Measurements from ENCODE around the gene ARHGEF5.
"Not testable (repeated sequence)": the region's sequence is repeated elsewhere in the genome, so short reads cannot be mapped to it uniquely, and the experiment has no call there.

Gene ARHGEF5

DNA sequence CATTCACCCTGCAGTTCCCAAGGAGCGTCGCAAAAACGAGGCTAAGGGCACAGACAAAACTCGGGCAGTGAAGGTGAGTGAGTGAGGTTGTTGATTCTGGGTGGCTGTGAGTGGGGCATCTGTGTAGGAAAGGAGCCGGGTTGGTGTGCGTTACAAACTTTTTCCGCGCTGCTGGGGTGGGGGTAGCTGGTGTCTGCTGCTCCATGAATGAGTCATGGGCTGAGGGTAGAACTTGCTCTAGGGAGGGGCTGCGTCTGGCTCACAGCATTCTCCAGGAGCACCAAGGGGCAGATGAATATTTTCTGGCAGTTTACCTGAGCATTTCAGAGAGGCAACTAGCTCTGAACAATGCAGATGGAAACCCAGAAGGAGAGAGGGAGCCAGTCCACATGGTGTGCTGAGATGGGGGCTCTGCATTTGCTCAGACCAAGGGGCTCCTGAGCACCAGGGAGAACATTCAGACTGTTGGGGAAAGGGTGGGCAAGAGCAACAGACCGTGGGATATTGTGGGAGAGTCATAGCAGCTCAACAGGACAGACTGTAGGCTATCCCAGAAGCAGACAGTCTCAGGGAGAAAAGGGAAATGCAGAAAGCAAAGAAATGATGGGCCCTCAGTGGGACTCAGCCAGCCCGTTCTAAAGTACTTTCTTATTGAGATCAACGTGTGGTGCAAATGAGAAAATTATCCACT is 29.5 kb downstream of the ARHGEF5 start:
- DNase-seq, result no peak

DNA sequence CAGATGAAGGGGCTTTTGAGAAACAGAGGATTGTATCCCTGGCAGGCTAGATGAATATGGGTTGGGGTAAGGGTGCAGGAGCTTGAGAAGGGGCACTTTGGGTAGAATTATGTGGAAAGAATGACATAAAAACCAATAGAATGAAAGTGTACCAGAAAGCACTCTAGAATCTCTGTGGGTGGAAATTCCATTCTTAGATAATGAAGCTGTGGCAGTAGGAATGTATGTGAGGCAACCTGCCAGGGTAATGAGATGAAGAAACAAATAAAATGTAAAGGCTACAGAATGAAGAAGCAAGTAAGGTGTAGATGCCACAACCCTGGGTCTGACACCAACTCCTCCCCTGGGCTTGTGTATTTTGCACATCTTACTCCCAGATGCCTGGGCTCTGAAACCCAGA is 31.5 kb downstream of the ARHGEF5 start:
- no peak for DNase-seq

DNA sequence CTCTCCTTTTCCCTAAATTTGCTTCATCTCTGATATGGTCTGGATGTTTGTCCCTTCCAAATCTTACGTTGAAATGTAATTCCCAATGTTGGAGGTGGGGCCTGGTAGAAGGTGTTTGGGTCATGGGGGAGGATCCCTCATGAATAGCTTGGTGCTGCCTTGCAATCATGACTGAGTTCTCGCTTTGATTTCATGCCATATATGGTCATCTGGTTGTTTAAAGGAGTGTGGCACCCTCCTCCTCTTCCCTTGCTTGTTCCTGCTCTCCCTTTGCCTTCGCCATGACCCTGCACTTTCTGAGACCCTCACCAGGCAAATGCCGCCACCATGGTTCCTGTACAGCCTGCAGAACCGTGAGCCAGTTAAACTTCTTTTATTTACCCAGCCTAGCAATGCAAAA is 33.7 kb downstream of the ARHGEF5 start:
- DNase-seq, result no peak

DNA sequence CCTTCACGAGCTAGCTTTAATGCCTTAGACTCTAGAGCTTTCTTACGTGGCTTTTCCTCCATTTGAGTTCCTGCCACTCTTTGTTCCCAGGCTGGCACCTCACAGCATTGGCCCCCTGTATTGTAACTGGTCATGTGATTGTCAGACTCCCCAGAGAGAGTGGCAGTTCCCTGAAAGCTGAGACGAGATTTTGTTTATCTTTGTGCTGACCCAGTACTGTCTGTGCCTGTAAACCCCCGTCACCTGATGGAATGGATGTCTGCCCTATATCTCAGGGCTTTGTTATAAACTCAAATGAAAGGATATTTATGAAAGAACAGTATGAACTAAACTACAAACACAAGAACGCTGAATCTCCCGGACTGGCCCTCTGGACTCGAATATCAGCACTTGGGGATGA is 35.3 kb downstream of the ARHGEF5 start:
- DNase-seq, result no peak

DNA sequence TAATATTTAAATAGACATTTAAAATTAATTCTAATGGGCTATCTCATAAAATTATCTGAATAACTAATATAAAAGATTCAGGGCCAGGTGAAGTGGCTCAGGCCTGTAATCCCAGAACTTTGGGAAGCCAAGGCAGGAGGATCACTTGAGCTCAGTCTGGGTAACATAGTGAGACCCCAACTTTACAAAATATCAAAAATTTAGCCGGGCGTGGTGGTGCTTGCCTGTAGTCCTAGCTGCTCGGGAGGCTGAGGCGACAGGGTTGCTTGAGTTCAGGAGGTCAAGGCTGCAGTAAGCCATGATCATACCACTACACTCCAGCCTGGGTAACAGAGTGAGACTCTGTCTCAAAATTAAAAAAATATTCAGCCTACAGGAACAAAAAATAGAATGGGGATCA is 35.8 kb downstream of the ARHGEF5 start:
- DNase-seq, result no peak

DNA sequence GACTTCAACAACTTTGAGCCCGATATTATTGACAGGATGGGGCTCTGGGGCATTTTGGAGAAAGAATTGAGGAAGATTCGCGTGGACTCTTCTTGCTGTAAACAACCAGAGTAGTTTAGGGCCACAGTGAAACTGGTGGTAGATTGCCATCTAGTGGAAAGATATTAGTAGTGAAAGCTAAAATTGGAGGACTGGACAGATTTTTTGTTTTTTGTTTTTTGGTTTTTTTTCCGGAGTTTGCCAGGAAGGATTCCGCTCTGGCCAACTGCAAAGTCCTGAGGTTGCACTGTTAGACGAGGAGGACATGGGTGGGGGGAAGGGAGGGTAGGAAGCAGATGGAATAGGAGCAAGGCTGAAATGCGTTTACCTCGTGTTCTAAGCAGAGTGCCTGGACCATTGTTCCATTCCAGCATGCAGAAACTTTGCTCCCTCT is 36.6 kb downstream of the ARHGEF5 start:
- DNase-seq, result peak; percentile 4

DNA sequence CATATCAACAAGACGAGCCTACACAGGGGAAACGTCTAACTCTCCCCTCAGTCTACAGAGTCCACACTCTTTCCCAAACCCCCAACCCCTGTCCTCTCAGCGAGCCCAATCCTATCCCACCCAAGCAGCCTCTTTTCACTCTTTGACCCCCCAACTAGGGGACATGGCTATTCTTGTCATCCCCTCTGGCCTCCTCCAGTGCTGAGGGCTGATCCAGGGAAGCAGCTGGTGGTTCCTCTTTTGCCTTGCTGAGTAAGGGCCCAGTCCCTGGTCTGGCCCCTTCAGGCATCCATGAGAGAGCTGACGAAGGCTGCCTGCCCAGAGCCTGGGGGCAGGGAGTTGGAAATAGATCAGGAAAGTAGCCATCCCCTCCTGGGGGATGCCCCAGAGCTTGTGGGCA is 41.9 kb downstream of the ARHGEF5 start:
- DNase-seq, result no peak

DNA sequence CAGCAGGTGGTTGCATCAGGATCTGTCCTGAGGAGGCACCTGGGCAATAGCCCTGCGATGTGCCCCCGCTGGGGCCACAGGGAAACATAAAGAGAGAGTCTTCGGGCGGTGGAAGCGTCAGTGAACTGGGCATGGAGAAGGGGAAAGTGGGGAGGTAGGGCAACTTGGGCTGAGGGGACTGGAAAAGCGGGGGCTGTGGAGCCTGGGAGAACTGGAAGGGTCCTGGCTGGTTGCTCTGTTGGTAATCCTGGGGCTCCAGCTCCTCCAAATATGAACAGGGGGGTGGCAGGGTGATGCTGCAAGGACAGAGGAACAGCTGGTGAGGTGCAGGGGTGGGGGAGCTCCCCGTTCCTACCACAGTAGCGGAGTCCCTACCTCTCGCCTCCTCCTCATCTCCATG is 43.1 kb downstream of the ARHGEF5 start:
- no peak for DNase-seq

DNA sequence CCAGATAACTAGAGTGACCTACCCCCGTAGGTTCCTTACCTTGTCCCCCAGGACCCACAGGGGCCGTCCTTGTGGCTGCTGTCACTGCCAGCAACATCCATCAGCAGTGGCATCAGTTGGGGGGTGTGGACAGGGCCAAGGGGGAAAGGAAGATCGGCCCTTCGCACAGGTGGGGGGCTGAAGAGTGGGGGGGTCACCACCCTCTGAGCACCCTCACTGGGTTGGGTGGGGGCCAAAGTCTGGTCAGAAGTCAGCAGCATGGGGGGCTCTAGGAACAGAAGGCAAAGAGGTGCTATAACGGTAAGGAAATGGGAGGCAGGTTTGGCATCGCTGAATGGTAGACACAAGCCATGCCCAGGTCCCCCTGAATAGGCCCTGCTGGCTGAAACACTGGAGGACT is 43.7 kb downstream of the ARHGEF5 start:
- DNase-seq, result no peak

DNA sequence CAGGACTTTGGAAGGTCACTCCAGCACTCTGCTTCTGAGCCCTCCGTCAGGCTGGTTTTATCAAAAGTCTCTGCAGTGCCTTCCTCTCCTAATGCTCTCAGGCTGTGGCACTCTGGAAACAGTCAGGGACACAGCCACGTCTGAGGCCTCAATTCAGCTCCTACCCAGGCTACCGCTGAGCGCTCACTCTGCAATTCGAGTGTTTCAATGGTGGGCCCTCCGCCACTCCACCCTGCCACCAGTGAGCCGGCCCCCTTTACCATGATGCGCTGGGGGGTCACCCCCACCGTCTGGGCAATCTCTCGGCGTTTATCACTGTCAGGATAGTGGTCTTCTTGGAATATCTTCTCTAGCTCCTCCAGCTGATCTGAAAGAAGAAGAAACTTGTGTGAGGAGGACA is 44.7 kb downstream of the ARHGEF5 start:
- DNase-seq, result no peak

DNA sequence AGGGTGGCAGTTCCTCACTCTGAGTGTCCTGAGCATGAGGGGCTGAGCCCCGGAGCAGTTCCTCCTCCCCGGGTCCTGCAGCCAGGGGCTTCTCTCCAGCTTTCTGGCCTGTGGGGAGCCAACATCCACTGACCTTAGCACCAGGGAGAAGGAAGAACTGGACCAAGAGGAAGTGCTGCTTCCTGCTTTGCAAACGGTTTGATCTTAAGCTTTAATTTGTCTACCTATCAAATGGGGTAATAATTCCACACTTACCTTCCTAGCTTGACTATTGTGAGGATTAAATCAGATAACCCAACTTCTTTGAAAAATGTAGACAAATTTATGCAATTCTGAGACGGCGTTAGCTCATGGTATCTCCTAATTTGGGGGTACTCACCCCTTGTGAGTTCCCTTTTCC is 46.3 kb downstream of the ARHGEF5 start:
- no peak for DNase-seq

DNA sequence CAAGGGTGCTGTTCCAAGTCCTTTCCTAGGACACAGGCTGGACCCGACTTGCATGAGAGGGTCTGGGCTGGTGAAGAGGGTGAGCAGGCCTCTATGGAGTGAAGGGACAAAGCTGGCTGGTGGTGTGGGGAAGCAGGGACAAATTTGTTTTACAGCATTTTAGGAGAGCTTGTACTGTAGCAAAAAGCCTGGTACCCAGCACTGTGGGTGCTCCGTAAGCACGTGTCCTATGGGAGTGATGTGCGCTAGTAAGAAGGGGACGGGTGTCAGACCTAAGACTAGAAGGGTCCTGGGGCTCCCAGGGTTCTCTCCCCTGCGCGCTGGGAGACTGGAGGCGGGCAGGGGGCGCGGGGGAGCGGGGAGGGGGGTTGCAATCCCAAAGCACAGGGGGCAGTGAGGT is 47.9 kb downstream of the ARHGEF5 start:
- DNase-seq, result no peak

DNA sequence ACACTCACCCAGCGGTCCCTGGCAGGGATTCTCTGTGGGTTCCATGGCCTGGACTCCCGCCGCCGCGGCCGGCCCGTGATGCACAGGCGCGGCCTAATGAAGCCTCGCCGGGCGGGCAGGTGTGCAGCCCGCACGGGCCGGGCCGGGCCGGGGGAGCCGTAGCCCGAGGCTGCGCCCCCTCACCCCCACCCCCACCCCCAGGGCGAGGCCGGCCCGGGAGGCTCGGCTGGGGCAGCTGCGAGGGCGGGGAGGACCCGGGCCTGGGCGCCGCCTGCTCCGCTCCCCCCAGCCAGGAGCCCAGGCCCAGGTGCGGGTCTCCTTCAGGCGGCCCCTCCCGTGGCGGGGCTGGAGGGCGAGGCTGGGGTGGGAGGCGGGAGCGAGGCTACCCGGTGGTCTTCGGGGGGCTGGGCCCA is 48.5 kb downstream of the ARHGEF5 start, which contains the start of gene NOBOX:
NOBOX (minus strand) TSS at position 45 of the 413 bp plus-strand sequence.
- no peak for DNase-seq

DNA sequence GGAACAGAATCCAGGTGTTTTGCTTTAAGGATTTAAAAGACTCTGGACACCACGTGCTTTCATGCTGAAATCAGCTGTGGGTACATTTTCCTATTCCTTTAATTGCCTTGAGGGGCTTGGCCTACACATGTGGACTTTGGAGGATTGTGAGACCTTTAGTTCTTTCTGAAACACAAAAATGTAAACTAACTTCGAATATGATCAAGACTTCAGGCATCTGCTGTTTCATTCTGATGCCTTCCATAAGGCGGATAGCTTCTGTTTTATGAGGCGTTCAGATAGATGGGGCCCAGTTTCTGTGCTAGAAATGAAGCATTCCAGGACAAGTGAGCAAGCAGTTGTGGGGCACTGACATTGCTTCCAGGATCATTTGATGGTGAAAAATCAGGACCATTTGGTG is 49.7 kb downstream of the ARHGEF5 start:
- no peak for DNase-seq

DNA sequence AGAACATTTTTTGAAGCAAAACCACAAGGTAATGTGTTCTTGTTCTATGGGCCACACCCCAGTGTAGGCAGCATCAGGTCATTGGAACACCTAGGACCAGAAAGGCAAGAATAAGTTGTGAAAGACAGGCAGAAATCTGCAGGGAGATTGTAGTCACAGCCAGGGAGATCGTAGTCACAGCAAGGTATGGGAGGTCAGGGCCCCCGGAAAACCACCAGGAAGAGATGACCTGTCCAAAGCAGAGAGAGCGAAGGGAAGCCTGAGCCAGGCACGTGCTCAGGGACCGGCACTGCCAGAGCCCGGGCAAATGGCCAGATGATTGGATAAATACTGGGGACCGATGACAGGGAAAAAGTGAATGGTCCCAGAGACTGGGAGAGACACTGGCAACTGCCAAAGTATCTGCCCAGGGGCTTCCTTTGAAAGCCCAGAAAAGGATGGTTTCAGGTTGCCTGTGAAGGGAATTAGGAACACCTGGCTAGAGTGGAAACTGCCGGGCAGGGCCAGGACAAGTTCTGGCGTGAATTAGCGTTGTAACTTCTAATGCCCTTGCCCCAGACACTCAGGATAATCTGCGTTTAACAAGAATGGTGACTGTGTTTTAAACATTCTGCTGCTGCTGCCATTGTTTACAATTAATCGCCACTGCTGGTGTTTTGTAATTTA is 52.2 kb downstream of the ARHGEF5 start:
- DNase-seq, result no peak

DNA sequence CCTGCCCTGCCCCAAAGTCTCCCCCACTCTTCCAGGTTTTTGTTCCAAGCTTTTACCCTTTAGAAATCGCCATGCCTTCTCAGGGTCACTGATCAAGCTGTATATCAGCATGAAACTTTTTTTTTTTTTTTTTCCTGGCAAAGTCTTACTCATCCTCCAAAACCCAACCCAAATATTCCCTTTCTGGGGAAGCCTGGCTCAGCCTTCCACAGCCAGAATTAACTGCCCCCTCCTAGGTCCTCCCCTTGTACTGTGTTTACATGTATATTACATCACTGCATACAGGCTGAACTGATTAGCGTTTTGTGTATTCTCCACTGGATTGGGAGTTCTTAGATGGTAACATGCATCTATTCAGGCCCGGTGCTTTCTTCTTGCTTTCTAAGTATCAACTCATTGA is 52.9 kb downstream of the ARHGEF5 start:
- DNase-seq, result no peak

DNA sequence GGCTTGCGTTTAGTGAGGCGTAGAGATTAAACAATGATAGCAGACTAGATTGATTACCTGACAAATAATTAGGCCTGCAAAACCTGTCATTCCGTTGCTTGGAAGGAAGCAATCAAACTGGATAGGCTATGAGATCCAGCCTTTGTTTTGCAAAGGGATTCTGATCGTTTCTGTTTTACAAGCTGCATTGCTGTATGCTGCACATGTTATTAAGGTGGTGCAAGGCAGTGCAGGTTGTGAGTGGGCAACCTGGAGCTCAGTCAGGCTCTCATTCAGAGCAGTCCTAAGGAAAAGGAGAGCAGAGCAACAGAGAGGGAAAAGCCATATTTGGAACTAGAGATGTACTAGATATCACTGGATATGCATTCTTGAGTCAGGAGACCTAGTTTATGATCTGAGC is 55.2 kb downstream of the ARHGEF5 start:
- no peak for DNase-seq

DNA sequence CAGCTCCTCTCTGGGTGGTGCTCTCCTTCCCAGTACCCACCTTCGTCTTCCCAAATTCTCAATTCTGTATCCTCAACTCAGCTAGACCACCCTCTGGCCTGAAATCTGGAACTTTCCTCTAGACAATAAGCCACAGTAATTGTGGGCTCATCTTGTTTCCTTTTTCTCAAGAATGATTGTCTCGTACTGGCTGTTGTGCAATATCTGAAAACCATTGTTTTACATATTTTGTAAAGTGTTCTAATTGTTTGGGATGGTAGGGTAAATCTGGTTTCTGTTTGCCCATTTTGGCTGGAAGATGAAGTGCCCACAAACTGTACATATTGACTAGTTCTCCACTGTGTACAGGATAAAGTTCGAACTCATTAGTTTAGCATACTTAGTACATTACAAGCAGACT is 59.6 kb downstream of the ARHGEF5 start:
- no peak for DNase-seq

DNA sequence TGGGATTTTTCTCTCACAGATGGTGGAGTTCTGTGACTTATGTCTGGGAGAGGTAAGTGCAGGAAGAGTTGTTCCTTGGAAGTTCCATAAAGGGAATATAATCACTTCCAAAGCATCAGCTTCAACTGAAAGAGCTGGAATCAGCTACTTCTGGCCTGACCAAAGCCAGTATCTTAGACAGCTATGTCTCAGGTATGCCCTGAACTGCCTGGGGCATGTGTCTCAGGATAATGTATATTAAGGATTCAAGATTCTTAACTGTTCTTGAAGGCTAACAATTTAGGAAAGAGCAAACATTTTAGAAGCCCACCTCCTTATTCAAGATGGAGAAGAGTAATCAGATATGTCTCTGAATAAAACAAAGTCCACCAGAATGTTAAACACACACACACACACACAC is 60.7 kb downstream of the ARHGEF5 start:
- no peak for DNase-seq

DNA sequence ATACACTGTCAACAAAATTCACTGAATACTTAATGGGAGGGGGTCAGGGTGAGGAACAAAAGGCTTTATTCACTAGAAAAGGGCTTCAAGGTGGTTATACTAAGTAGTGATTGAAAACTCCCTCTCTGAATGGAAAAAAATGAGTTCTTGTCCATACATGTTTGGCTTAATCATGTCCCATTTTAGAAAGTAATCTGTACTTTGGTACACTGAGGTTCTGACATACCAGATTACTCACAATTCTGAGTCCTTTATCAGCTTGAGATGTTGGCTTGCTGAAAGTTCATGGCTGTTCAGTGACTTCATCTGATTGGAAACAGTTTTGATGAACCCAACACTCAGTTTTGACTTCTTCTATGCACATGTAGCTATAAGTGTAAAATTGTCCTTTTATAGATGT is 61.1 kb downstream of the ARHGEF5 start:
- DNase-seq, result no peak

DNA sequence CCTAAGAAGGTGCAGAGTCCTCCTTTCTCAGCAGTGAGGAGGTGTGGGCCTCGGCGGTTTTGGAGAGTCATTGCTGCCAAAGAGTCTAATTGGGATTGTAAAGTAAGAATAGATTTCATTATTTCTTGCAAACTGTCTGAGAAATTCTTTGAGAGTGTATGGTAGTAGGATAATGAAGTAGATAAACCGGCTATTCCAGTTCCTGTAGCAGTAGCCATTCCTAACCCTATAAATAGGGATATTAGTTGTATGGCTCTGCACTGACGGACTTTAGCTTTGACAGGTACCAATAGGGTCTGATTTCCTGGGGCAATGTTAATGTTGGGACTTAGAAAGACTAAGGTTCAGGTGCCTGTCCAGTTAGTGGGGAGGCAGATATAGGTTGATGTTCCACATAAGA is 63.7 kb downstream of the ARHGEF5 start:
- DNase-seq, result not testable (repeated sequence)

DNA sequence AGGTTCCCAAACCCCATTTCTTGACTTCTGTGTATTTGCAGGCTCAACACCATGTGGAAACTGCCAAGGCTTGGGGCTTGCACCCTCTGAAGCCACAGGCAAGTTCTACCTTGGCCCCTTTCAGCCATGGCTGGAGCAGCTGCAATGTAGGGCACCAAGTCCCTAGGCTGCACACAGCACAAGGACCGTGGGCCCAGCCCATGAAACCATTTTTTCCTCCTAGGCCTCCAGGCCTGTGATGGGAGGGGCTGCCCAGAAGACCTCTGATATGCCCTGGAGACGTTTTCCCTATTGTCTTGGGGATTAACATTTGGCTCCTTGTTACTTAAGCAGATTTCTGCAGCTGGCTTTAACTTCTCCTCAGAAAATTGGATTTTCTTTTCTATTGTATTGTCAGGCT is 72.3 kb downstream of the ARHGEF5 start:
- DNase-seq, result not testable (repeated sequence)

DNA sequence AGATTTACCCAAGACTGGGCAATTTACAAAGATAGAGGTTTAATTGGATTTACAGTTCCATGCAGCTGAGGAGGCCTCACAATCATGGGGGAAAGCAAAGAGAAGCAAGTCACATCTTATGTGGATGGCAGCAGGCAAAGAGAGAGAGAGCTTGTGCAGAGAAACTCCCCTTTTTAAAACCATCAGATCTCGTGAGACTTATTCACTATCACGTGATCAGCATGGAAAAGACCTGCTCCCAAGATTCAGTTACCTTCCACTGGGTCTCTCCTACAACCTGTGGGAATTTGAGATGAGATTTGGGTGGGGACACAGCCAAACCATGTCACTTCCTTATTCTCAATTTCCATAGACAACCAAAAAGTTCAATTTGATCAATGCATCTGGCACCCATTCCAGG is 73.2 kb downstream of the ARHGEF5 start:
- DNase-seq, result no peak

Data from DMS 273 treated with DMSO at 0.1 percent for 48 hours (cell line).